GM21423 (cell line): Measurements from ENCODE around the gene CCDC192.

Experiments used
- ATAC-seq: cut with Tn5 transposase; IDR thresholded peaks from one replicate; pipeline ENCODE4 v1.9.1; 2021; ENCODE audit warnings: mild to moderate bottlenecking, moderate library complexity; ENCODE audit not compliant: unreplicated experiment

CCDC192 gene

GRCh38 chr5:127912411-127912810 is 209.2 kb downstream of the CCDC192 start:
- ATAC-seq, result no peak

GRCh38 chr5:127916885-127917573 is 213.8 kb downstream of the CCDC192 start:
- ATAC-seq, result no peak

DNA sequence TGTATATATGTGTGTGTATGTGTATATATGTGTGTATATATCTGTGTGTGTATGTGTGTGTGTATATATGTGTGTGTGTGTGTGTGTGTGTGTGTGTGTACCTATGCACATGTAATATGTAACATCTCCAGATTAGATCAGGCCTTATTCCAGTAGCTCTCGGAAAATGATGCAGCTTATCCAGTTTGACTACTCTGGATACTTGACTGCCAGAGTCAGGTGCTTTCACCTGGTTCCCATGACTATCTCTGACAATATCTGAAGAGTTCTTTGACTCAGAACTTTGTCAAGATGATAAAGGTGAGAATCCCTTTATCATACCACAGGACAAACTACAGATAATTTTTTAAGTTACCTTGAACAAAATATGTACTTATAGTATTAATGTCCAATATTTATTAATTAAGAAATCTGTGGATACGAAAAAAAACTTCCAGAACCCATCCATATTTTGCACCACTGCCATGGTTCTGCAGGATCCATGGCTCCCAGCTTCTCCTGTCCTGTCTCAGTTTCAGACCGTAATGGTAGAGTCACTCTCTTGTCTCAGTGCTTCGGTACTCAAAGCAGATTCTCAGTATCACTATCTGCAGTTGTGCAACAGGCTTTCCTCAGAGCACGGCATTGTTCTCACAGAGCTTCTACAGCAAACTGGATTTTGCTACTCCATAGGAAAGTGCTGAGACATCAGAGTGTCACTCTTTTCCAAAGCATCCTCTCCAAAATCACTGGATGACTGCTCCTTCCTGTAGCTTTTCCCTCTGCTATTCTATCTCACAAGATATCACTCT is 216.0 kb downstream of the CCDC192 start:
- no peak for ATAC-seq

- no peak for ATAC-seq
Measured at GRCh38 chr5:127919818-127920217, 216.6 kb downstream of the CCDC192 start.

- no peak for ATAC-seq
Measured at GRCh38 chr5:127920936-127921335, 217.7 kb downstream of the CCDC192 start.

DNA sequence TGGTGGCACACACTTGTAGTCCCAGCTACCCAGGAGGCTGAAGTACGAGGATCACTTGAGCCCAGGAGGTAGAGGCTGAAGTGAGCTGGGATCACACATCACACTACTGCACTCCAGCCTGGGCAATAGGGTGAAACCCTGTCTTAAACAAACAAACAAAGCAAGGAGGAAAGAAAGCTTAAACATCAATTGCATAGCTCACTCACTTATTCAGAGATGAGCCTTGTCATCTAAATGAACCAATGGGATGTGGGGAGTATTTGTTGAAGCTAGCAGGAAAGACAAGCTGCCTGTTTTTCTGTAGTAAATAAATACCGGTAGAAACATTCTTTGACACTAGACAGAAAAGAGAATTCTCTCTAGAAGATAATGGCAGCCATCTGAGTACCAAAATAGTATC is 219.4 kb downstream of the CCDC192 start:
- no peak for ATAC-seq

GRCh38 chr5:127923804-127924570 is 220.8 kb downstream of the CCDC192 start:
- no peak for ATAC-seq

DNA sequence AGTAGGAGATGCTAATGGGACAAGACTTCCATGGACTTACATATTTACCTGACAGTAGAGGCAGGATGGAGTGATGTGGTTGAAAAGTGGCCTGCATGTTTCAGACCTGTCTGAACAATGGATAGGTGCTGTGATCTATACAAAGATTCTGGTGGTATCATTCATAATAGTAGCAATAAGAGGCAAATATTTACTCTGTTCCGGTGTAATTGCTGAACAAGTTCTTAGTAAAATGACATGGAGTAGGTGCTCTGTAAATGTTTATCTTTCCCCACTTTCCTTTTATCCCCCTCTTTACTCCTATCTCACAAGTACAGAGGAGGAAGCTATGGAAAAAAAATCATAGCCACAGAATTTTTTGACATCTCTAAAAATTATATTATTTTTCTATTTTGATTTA is 221.4 kb downstream of the CCDC192 start:
- ATAC-seq, result no peak

- no peak for ATAC-seq
Measured at GRCh38 chr5:127925916-127926315, 222.7 kb downstream of the CCDC192 start.

GRCh38 chr5:127926974-127927373 is 223.8 kb downstream of the CCDC192 start:
- ATAC-seq, result no peak

- no peak for ATAC-seq
Measured at GRCh38 chr5:127928053-127928452, 224.9 kb downstream of the CCDC192 start.

GRCh38 chr5:127930311-127930710 is 227.1 kb downstream of the CCDC192 start:
- no peak for ATAC-seq

DNA sequence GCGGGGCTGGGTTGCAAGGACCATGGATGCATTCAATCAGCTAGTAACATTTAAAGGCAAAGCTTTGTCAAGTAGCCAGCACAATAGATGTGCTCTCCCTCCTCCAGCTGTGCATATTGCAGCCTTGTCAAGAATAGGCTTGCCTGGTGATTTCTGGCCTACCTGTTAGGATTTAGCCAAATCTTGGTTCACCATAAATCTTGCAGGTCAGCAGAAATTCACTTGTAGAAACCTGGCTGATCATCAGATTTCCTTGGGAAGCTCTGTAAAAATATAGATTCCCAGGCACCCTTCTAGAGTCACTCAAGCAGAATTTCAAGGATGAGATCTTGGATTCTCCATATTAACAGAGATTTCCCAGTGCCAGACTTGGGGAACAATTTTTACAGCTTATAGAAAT is 228.2 kb downstream of the CCDC192 start:
- ATAC-seq, result no peak

DNA sequence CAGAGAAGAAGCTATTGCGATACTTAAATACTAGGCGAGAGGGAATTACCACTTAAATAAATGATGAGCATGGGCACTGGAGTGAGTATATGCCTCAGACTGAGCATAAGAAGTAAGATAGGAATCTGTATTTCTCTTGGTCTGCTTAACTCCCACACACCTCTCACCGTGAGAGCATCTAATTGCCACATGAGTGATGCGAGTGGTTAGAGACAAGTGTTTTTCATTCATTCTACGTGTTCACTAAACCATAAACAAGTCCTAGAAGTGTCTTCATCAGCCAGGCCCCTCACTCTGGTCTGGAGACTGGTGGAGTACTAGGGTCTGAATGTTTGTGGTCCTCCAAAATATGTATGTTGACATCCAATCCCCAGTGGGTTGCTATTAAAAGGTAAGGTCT is 230.2 kb downstream of the CCDC192 start:
- no peak for ATAC-seq

DNA sequence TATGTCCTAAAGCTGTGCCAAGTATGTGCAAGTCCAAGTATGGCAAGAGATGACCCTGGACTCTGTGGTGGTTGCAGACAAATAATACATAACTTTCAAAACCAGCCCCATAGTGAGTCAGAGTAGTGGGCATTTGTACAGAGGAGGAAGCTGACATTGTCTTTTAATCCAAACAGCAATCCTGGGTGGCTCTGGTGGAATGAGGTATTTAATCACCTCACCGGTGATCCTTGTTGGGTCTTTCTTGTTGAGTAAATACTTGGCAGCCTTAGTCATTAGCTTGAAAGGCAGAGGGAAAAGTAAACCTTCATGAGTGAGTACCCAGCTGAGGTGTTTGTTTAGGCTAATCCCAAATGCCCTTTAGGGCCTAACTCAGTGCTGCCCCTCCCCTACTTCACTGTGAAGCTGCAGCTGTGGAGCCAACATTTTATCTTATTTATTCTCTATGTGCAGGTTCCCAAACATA is 231.6 kb downstream of the CCDC192 start:
- no peak for ATAC-seq

DNA sequence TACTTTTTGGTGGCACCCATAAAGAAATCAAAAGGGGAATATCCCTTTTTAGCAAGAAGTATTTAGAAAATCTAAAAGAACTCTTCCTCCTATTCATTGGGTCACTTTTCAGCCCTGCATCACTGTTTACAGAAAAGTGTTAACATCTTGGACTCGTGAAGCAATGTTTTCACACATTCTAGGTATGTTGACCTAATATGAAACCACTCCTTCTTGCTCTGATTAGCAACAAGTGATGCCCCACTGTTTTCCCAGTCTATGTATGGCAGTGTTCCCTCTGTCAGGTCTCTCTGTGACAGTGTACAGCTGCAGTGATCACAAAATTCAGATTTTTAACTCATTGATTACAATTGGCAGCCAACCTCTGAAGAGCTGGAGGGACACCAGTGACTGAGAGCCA is 232.2 kb downstream of the CCDC192 start:
- no peak for ATAC-seq

- ATAC-seq, result no peak
Measured at GRCh38 chr5:127936439-127936972, 233.3 kb downstream of the CCDC192 start.

- no peak for ATAC-seq
Measured at GRCh38 chr5:127938746-127939145, 235.6 kb downstream of the CCDC192 start.

GRCh38 chr5:127940854-127941253 is 237.7 kb downstream of the CCDC192 start:
- no peak for ATAC-seq

DNA sequence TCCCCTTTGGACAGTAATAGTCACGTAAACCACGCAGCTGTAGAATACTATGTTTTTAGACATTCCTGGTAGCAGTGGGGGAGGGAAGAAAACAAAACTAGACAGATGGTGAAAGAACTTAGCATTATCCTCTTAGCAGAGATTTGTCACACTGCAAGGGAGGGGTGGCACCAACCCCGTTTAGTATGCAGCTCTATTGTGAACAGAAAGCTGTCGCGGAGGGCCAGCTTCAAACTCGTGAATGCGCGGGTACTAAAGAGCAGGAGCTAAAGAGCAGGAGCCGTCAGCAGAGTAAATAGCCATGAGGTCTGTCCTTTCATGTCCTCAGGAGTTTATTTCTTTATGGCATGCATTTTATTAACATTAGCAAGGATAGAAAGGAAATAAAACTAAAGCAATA is 238.5 kb downstream of the CCDC192 start:
- no peak for ATAC-seq
